Keratinocyte (primary cell): ENCODE results near the gene FGGY. TPM values are rescaled to one million over a fixed set of nuclear protein-coding genes. Genes with fewer than 3 reads are reported as not detected.

ENCODE experiments used
- DNase-seq: peaks from one replicate; pipeline ENCODE4 v3.0.0-alpha.2; 2011; ENCODE audit warnings: low read depth, missing footprints, low spot score
- FAIRE-seq: peaks from 2 replicates; lab custom pipeline; 2011; peaks lifted over from hg19 to GRCh38; lab: Jason Lieb, UNC
- H2AFZ ChIP-seq: 2 replicates; pipeline ENCODE4 v1.6.0; 2012; ENCODE audit warnings: low read length, control low read depth, inconsistent platforms; ENCODE audit not compliant: control insufficient read depth
- H3K27ac ChIP-seq: 2 replicates; pipeline ENCODE4 v1.5.1; 2011; ENCODE audit warnings: low read length; ENCODE audit not compliant: control insufficient read depth, insufficient read depth
- H3K27me3 ChIP-seq: 3 replicates; pipeline ENCODE4 v1.6.0; 2011; ENCODE audit warnings: low read length; ENCODE audit not compliant: control insufficient read depth, insufficient read depth; ENCODE audit errors: extremely low read depth
- H3K36me3 ChIP-seq, 2 experiments: 2 replicates in 1 of 2; 3 replicates in 1 of 2; pipeline ENCODE4 v1.5.1; 2011; ENCODE audit warnings: low read length in 2 of 2, mild to moderate bottlenecking in 1 of 2; ENCODE audit not compliant: control insufficient read depth in 2 of 2, insufficient read depth in 2 of 2; ENCODE audit errors: extremely low read depth in 1 of 2
- H3K4me1 ChIP-seq: 3 replicates; pipeline ENCODE4 v1.5.1; 2011; ENCODE audit warnings: low read length; ENCODE audit not compliant: control insufficient read depth, insufficient read depth; ENCODE audit errors: extremely low read depth
- H3K4me2 ChIP-seq: 3 replicates; pipeline ENCODE4 v1.6.0; 2011; ENCODE audit warnings: low read depth, low read length; ENCODE audit not compliant: control insufficient read depth, insufficient read depth; ENCODE audit errors: extremely low read depth
- H3K4me3 ChIP-seq, 3 experiments: fragments of 200-600 bp in 1 of 3; sonication (generic) in 1 of 3; 2 replicates in 2 of 3; 3 replicates in 1 of 3; pipeline ENCODE4 v1.5.1; 2011 to 2016; ENCODE audit warnings: low read length in 3 of 3, mild to moderate bottlenecking in 3 of 3, control low read depth in 2 of 3, inconsistent platforms in 1 of 3, low read depth in 1 of 3, mixed read lengths in 1 of 3, mixed run types in 1 of 3, moderate library complexity in 1 of 3; ENCODE audit not compliant: control insufficient read depth in 2 of 3, insufficient read depth in 2 of 3; ENCODE audit errors: extremely low read depth in 1 of 3
- H3K79me2 ChIP-seq: 2 replicates; pipeline ENCODE4 v1.6.0; 2012; ENCODE audit warnings: low read length; ENCODE audit not compliant: control insufficient read depth, insufficient read depth
- H3K9ac ChIP-seq: 3 replicates; pipeline ENCODE4 v1.6.0; 2011; ENCODE audit warnings: low read length; ENCODE audit not compliant: control insufficient read depth, insufficient read depth; ENCODE audit errors: extremely low read depth
- H3K9me1 ChIP-seq: 3 replicates; pipeline ENCODE4 v1.6.0; 2011; ENCODE audit warnings: low read length; ENCODE audit not compliant: control insufficient read depth, insufficient read depth; ENCODE audit errors: extremely low read depth
- H3K9me3 ChIP-seq: 2 replicates; pipeline ENCODE4 v1.5.1; 2012; ENCODE audit warnings: low read depth, low read length; ENCODE audit not compliant: control insufficient read depth
- H4K20me1 ChIP-seq: 3 replicates; pipeline ENCODE4 v1.6.0; 2011; ENCODE audit warnings: low read length; ENCODE audit not compliant: control insufficient read depth, insufficient read depth; ENCODE audit errors: extremely low read depth
- EZH2 ChIP-seq: IDR thresholded peaks from one replicate; pipeline ENCODE4 v1.6.1; 2012; ENCODE audit warnings: inconsistent platforms, mild to moderate bottlenecking, low read length, moderate library complexity
- dilution Hi-C: fragments of 300-500 bp; cut with MboI; formaldehyde crosslinking; loops from one replicate; pipeline ENCODE4 v1.7.0; 2020; ENCODE audit warnings: low sequenced_read_pairs; ENCODE audit not compliant: extremely low pct_ligation_motif_present
- polyA plus RNA-seq, 5 experiments: library from polyadenylated mRNA; depleted of rRNA in 3 of 5; stranded (reverse) in 3 of 5; stranded (forward) in 1 of 5; unstranded in 1 of 5; fragments of >200 nt; gene quantifications; 1 replicate in 1 of 5; 2 replicates in 3 of 5; 3 replicates in 1 of 5; pipeline versions ENCODE4 v1.2.1 to v1.2.3, GENCODE V29; 2011 to 2012; ENCODE audit warnings: missing spikeins in 2 of 5, low read depth in 1 of 5, low replicate concordance in 1 of 5
- TF ChIP-seq, protein P1 (sequence below), 3 experiments: IDR thresholded peaks in 1 of 3; conservative IDR thresholded peaks in 1 of 3; optimal IDR thresholded peaks in 1 of 3; 2 replicates in 2 of 3; 3 replicates in 1 of 3; pipeline versions ENCODE3 to v1.5.1; 2011; ENCODE audit warnings: low read length in 3 of 3, mild to moderate bottlenecking in 3 of 3, moderate library complexity in 2 of 3, control low read depth in 1 of 3, inconsistent platforms in 1 of 3; ENCODE audit not compliant: insufficient read depth in 2 of 3; ENCODE audit errors: extremely low read depth in 1 of 3

FGGY gene
- polyA plus RNA-seq, 1 donor (not counting 4 experiments of a cell fraction or from before 2014, with no cell fraction given) = 16.6 TPM

DNA sequence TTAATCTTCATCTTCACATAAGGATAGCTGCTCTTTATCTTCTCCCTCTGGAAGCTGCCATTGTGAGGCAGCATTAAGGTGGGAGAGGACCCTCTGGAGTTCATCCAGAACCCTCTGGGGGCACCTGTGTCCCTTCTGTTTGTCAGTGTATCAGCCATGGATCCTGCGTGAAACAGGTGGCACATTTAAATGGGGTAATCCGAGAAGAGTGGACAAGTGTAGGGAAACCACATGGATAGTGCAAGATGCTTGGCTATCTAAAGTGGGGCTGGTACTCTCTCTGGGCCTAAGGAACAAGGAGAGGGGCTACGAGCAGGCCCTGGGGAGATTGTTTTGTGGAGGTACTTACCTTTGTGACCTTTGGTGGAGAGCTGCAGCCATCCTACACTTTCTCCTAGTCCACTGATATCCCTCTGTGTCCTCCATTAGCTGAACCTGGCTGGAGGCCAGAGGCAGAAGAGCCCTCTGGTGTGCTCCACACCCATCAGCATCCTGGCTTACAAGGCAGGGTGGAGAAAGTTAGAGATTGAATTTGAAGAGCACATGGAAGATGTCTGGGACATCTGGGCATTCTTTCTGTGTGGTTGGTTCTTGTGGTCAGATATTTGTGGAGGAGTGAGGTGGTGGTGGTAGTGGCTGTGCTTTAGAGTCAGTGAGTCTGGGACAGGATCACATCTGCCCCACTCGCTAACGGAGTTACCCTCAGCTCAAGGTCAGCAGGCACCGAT, 117.7 kb downstream of the FGGY start:
- dilution Hi-C loops = no loop called here
- H3K27me3 ChIP-seq = no peaks in the 10 kb centered on the region
- DNase-seq (no peak), FAIRE-seq (no peak)
- no peak overlapping the region for H3K4me3 ChIP-seq
- no peaks in the 10 kb centered on the region for H3K4me1 ChIP-seq
- no peak overlapping the region for H2AFZ ChIP-seq
- H4K20me1 ChIP-seq = no peaks in the 10 kb centered on the region
- TF ChIP-seq EZH2 = no peak
- TF ChIP-seq, protein P1, sequence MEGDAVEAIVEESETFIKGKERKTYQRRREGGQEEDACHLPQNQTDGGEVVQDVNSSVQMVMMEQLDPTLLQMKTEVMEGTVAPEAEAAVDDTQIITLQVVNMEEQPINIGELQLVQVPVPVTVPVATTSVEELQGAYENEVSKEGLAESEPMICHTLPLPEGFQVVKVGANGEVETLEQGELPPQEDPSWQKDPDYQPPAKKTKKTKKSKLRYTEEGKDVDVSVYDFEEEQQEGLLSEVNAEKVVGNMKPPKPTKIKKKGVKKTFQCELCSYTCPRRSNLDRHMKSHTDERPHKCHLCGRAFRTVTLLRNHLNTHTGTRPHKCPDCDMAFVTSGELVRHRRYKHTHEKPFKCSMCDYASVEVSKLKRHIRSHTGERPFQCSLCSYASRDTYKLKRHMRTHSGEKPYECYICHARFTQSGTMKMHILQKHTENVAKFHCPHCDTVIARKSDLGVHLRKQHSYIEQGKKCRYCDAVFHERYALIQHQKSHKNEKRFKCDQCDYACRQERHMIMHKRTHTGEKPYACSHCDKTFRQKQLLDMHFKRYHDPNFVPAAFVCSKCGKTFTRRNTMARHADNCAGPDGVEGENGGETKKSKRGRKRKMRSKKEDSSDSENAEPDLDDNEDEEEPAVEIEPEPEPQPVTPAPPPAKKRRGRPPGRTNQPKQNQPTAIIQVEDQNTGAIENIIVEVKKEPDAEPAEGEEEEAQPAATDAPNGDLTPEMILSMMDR (optimal IDR thresholded peaks at IDR 0.05 in 1 of 3, IDR thresholded peaks at IDR 0.05 in 1 of 3, conservative IDR thresholded peaks at IDR 0.05 in 1 of 3; ENCODE audit: extremely low read depth in 1 of 3, insufficient read depth in 2 of 3, low read length in 3 of 3) = no peak
- H3K9ac ChIP-seq = no peak overlapping the region
- no peaks in the 10 kb centered on the region for H3K9me3 ChIP-seq
- H3K79me2 ChIP-seq = no peaks in the 10 kb centered on the region
- no peaks in the 10 kb centered on the region for H3K9me1 ChIP-seq
- no peak overlapping the region for H3K27ac ChIP-seq
- no peak overlapping the region for H3K4me2 ChIP-seq
- no peaks in the 10 kb centered on the region for H3K36me3 ChIP-seq

DNA sequence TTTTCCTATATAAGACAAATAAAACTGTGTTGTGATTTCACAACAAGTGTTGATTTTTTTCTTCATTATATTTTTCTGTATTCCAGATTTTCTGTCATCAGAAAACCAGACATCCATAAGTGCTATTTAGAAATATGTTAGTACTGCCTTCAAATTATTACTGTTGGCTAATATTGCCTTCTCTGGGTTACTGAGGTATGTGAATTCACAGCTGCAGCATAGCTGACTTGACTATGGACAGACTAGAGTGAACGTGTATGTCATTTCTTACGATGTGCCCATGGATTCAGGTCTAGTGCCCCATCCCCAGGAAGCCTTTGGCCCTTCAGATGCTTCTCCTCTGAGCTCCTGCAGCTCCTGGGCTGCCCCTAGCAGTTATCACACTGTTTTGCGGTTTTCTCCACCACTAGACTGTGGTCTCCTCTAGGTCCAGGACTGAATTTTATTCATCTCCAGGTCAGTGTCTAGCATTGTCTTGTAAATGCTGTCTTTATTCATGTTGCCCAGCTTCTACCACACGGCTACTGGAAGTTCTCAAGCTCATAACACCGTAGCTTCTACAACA, 118.5 kb downstream of the FGGY start:
- no peaks in the 10 kb centered on the region for H3K9me1 ChIP-seq
- FAIRE-seq (no peak), DNase-seq (no peak)
- TF ChIP-seq, protein P1 (optimal IDR thresholded peaks at IDR 0.05 in 1 of 3, IDR thresholded peaks at IDR 0.05 in 1 of 3, conservative IDR thresholded peaks at IDR 0.05 in 1 of 3; ENCODE audit: extremely low read depth in 1 of 3, insufficient read depth in 2 of 3, low read length in 3 of 3) = no peak
- no peak for TF ChIP-seq EZH2
- H4K20me1 ChIP-seq = no peaks in the 10 kb centered on the region
- no peak overlapping the region for H2AFZ ChIP-seq
- no peak overlapping the region for H3K4me3 ChIP-seq
- no peak overlapping the region for H3K9ac ChIP-seq
- no peaks in the 10 kb centered on the region for H3K27me3 ChIP-seq
- H3K27ac ChIP-seq = no peak overlapping the region
- no peaks in the 10 kb centered on the region for H3K4me1 ChIP-seq
- H3K79me2 ChIP-seq = no peaks in the 10 kb centered on the region
- no peaks in the 10 kb centered on the region for H3K9me3 ChIP-seq
- dilution Hi-C loops = no loop called here
- H3K36me3 ChIP-seq = no peaks in the 10 kb centered on the region
- no peak overlapping the region for H3K4me2 ChIP-seq
